ENCODE measurements around the gene APBB2. TPM values are rescaled to one million over a fixed set of nuclear protein-coding genes. Genes with fewer than 3 reads are reported as not detected.

Gene APBB2
- total and polyA plus RNA-seq, 2 of the 8 experiments (the other 6 are each of a cell fraction or from before 2014, with no cell fraction given), result 58.7 to 59.4 TPM

DNA sequence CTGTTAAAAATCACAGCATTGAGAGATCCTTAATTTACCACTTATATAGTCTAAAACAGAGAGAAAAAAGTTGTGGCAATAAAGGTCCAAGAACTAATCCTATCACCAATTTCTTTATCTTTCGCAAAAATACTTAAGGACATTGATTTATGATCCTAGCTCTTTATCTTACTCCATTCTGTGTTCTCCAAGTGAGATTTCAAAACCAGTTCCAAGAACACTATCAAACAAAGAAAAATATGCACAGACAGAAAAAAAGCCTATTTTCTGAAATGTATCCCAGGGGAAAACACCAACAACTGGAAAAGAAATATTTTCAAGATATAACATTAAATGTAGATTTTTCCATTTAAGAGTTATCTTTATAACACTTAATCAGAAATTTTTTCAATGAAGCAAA is 172.8 kb downstream of the APBB2 start (continued):
- TF ChIP-seq, protein P1, sequence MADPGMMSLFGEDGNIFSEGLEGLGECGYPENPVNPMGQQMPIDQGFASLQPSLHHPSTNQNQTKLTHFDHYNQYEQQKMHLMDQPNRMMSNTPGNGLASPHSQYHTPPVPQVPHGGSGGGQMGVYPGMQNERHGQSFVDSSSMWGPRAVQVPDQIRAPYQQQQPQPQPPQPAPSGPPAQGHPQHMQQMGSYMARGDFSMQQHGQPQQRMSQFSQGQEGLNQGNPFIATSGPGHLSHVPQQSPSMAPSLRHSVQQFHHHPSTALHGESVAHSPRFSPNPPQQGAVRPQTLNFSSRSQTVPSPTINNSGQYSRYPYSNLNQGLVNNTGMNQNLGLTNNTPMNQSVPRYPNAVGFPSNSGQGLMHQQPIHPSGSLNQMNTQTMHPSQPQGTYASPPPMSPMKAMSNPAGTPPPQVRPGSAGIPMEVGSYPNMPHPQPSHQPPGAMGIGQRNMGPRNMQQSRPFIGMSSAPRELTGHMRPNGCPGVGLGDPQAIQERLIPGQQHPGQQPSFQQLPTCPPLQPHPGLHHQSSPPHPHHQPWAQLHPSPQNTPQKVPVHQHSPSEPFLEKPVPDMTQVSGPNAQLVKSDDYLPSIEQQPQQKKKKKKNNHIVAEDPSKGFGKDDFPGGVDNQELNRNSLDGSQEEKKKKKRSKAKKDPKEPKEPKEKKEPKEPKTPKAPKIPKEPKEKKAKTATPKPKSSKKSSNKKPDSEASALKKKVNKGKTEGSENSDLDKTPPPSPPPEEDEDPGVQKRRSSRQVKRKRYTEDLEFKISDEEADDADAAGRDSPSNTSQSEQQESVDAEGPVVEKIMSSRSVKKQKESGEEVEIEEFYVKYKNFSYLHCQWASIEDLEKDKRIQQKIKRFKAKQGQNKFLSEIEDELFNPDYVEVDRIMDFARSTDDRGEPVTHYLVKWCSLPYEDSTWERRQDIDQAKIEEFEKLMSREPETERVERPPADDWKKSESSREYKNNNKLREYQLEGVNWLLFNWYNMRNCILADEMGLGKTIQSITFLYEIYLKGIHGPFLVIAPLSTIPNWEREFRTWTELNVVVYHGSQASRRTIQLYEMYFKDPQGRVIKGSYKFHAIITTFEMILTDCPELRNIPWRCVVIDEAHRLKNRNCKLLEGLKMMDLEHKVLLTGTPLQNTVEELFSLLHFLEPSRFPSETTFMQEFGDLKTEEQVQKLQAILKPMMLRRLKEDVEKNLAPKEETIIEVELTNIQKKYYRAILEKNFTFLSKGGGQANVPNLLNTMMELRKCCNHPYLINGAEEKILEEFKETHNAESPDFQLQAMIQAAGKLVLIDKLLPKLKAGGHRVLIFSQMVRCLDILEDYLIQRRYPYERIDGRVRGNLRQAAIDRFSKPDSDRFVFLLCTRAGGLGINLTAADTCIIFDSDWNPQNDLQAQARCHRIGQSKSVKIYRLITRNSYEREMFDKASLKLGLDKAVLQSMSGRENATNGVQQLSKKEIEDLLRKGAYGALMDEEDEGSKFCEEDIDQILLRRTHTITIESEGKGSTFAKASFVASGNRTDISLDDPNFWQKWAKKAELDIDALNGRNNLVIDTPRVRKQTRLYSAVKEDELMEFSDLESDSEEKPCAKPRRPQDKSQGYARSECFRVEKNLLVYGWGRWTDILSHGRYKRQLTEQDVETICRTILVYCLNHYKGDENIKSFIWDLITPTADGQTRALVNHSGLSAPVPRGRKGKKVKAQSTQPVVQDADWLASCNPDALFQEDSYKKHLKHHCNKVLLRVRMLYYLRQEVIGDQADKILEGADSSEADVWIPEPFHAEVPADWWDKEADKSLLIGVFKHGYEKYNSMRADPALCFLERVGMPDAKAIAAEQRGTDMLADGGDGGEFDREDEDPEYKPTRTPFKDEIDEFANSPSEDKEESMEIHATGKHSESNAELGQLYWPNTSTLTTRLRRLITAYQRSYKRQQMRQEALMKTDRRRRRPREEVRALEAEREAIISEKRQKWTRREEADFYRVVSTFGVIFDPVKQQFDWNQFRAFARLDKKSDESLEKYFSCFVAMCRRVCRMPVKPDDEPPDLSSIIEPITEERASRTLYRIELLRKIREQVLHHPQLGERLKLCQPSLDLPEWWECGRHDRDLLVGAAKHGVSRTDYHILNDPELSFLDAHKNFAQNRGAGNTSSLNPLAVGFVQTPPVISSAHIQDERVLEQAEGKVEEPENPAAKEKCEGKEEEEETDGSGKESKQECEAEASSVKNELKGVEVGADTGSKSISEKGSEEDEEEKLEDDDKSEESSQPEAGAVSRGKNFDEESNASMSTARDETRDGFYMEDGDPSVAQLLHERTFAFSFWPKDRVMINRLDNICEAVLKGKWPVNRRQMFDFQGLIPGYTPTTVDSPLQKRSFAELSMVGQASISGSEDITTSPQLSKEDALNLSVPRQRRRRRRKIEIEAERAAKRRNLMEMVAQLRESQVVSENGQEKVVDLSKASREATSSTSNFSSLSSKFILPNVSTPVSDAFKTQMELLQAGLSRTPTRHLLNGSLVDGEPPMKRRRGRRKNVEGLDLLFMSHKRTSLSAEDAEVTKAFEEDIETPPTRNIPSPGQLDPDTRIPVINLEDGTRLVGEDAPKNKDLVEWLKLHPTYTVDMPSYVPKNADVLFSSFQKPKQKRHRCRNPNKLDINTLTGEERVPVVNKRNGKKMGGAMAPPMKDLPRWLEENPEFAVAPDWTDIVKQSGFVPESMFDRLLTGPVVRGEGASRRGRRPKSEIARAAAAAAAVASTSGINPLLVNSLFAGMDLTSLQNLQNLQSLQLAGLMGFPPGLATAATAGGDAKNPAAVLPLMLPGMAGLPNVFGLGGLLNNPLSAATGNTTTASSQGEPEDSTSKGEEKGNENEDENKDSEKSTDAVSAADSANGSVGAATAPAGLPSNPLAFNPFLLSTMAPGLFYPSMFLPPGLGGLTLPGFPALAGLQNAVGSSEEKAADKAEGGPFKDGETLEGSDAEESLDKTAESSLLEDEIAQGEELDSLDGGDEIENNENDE (IDR thresholded peaks at IDR 0.05; ENCODE audit: insufficient replicate concordance, low read length), result no peak
- no peak for TF ChIP-seq SP1 (IDR thresholded peaks at IDR 0.05; ENCODE audit: low read depth, low read length)
- TF ChIP-seq POLR2A (IDR thresholded peaks at IDR 0.05; ENCODE audit: control extremely low read depth in 1 of 2, low read depth in 2 of 2, low read length in 2 of 2), result no peak
- TF ChIP-seq CHD1 (IDR thresholded peaks at IDR 0.05; ENCODE audit: low read depth, low read length), result no peak
- no peak for TF ChIP-seq SUZ12 (IDR thresholded peaks at IDR 0.05; ENCODE audit: low read length)
- no peak for TF ChIP-seq SIN3A (conservative IDR thresholded peaks at IDR 0.05 in 1 of 2, IDR thresholded peaks at IDR 0.05 in 1 of 2; ENCODE audit: low read depth in 1 of 2, low read length in 2 of 2)
- TF ChIP-seq CHD2 (IDR thresholded peaks at IDR 0.05; ENCODE audit: low read length), result no peak
- TF ChIP-seq KDM5A (IDR thresholded peaks at IDR 0.05; ENCODE audit: low read length), result no peak
- TF ChIP-seq JUND (IDR thresholded peaks at IDR 0.05; ENCODE audit: low read length), result no peak
- no peak for TF ChIP-seq HDAC2 (IDR thresholded peaks at IDR 0.05; ENCODE audit: borderline replicate concordance in 1 of 2, low read depth in 2 of 2, low read length in 2 of 2)
- no peak for TF ChIP-seq EP300 (IDR thresholded peaks at IDR 0.05; ENCODE audit: borderline replicate concordance in 1 of 2, low read depth in 2 of 2, low read length in 2 of 2)
- TF ChIP-seq BCL11A (IDR thresholded peaks at IDR 0.05; ENCODE audit: low read depth in 2 of 2, low read length in 2 of 2), result no peak

Data from H1 (cell line).